Liver (tissue), 9 donors: ENCODE results near the gene ZNF689. TPM values are rescaled to one million over a fixed set of nuclear protein-coding genes. Genes with fewer than 3 reads are reported as not detected.
A peak's percentile ranks its signal among the peaks of the same experiment; 100 is the strongest.

Experiments used
- DNase-seq: peaks from one replicate; pipeline ENCODE4 v3.0.0-alpha.2; 2017; ENCODE audit warnings: low spot score
- H3K27ac ChIP-seq, 2 donors: one replicate each; pipeline ENCODE4 v1.7.0; 2013; ENCODE audit warnings: inconsistent platforms in 2 of 2, low read length in 2 of 2, control low read depth in 1 of 2, low read depth in 1 of 2, mild to moderate bottlenecking in 1 of 2
- H3K27me3 ChIP-seq, 4 donors: one replicate each; pipeline versions ENCODE4 v1.6.1 to v1.7.0; 2013; ENCODE audit warnings: low read length in 3 of 4, inconsistent platforms in 1 of 4, mild to moderate bottlenecking in 1 of 4, moderate library complexity in 1 of 4; ENCODE audit not compliant: control insufficient read depth in 4 of 4, insufficient read depth in 4 of 4
- H3K36me3 ChIP-seq, 4 donors: one replicate each; pipeline versions ENCODE4 v1.6.1 to v1.7.0; 2013; ENCODE audit warnings: low read length in 3 of 4, mild to moderate bottlenecking in 3 of 4, low read depth in 1 of 4, moderate library complexity in 1 of 4; ENCODE audit not compliant: control insufficient read depth in 4 of 4, insufficient read depth in 3 of 4
- H3K4me1 ChIP-seq, 4 donors: one replicate each; pipeline versions ENCODE4 v1.6.1 to v1.7.0; 2013; ENCODE audit warnings: low read length in 3 of 4, mild to moderate bottlenecking in 3 of 4, moderate library complexity in 1 of 4; ENCODE audit not compliant: control insufficient read depth in 4 of 4, insufficient read depth in 4 of 4
- H3K4me3 ChIP-seq, 3 donors: one replicate each; pipeline versions ENCODE4 v1.6.1 to v1.7.0; 2013; ENCODE audit warnings: low read length in 3 of 3, control low read depth in 1 of 3, low read depth in 1 of 3, mild to moderate bottlenecking in 1 of 3
- H3K9ac ChIP-seq, 2 donors: one replicate each; pipeline ENCODE4 v1.7.0; 2013; ENCODE audit warnings: low read length in 2 of 2, mild to moderate bottlenecking in 2 of 2, moderate library complexity in 2 of 2, control low read depth in 1 of 2, low read depth in 1 of 2
- H3K9me3 ChIP-seq, 4 donors: one replicate each; pipeline versions ENCODE4 v1.6.1 to v1.7.0; 2013; ENCODE audit warnings: low read length in 3 of 4; ENCODE audit not compliant: control insufficient read depth in 4 of 4
- ATF3 ChIP-seq: IDR thresholded peaks from 2 replicates; pipeline ENCODE4 v1.6.1; 2016; ENCODE audit warnings: antibody characterized with exemption
- CTCF ChIP-seq: fragments of 150-350 bp; IDR thresholded peaks from 2 replicates; pipeline ENCODE4 v1.5.1; 2017; ENCODE audit warnings: improper control_type of control experiment, low read depth, low read length; ENCODE audit not compliant: missing input control
- EGR1 ChIP-seq, 2 donors: IDR thresholded peaks; 2 replicates each; pipeline ENCODE4 v1.6.1; 2016 to 2018; ENCODE audit warnings: antibody characterized with exemption in 2 of 2, low read depth in 2 of 2
- FOXA1 ChIP-seq: IDR thresholded peaks from 2 replicates; pipeline ENCODE4 v1.6.1; 2016; ENCODE audit warnings: antibody characterized with exemption
- FOXA2 ChIP-seq: IDR thresholded peaks from 2 replicates; pipeline ENCODE4 v1.6.1; 2016; ENCODE audit warnings: antibody characterized with exemption
- GABPA ChIP-seq, 2 donors: IDR thresholded peaks in 1 of 2; conservative IDR thresholded peaks in 1 of 2; 2 replicates each; pipeline ENCODE4 v1.6.1; 2016; ENCODE audit warnings: antibody characterized with exemption in 2 of 2, mild to moderate bottlenecking in 1 of 2, moderate library complexity in 1 of 2
- HNF4A ChIP-seq, 2 donors: conservative IDR thresholded peaks; 2 replicates each; pipeline ENCODE4 v1.6.1; 2016; ENCODE audit warnings: antibody characterized with exemption in 2 of 2, mild to moderate bottlenecking in 2 of 2
- HNF4G ChIP-seq: IDR thresholded peaks from 2 replicates; pipeline ENCODE4 v1.6.1; 2016; ENCODE audit warnings: antibody characterized with exemption
- JUND ChIP-seq, 2 donors: IDR thresholded peaks; 2 replicates each; pipeline ENCODE4 v1.6.1; 2016; ENCODE audit warnings: antibody characterized with exemption in 2 of 2
- MAX ChIP-seq: IDR thresholded peaks from 2 replicates; pipeline ENCODE4 v1.6.1; 2016; ENCODE audit warnings: antibody characterized with exemption
- RAD21 ChIP-seq, 2 donors: IDR thresholded peaks; 2 replicates each; pipeline ENCODE4 v1.6.1; 2016; ENCODE audit warnings: antibody characterized with exemption in 2 of 2, mild to moderate bottlenecking in 2 of 2
- REST ChIP-seq: IDR thresholded peaks from 2 replicates; pipeline ENCODE4 v1.6.1; 2016; ENCODE audit warnings: antibody characterized with exemption, mild to moderate bottlenecking
- RXRA ChIP-seq, 2 donors: IDR thresholded peaks; 2 replicates each; pipeline ENCODE4 v1.6.1; 2017 to 2018; ENCODE audit warnings: antibody characterized with exemption in 2 of 2, mild to moderate bottlenecking in 1 of 2
- SP1 ChIP-seq: IDR thresholded peaks from 2 replicates; pipeline ENCODE4 v1.6.1; 2018; ENCODE audit warnings: antibody characterized with exemption, mild to moderate bottlenecking
- TAF1 ChIP-seq: conservative IDR thresholded peaks from 2 replicates; pipeline ENCODE4 v1.6.1; 2016; ENCODE audit warnings: antibody characterized with exemption, mild to moderate bottlenecking
- YY1 ChIP-seq: IDR thresholded peaks from 2 replicates; pipeline ENCODE4 v1.6.1; 2016; ENCODE audit warnings: antibody characterized with exemption, mild to moderate bottlenecking
- ZBTB33 ChIP-seq: IDR thresholded peaks from 2 replicates; pipeline ENCODE4 v1.6.1; 2016; ENCODE audit warnings: antibody characterized with exemption
- WGBS: extraction: QIAGEN DNeasy Blood & Tissue Kit; methylation state at CpG from one replicate; pipeline ENCODE4 v1.1.7; 2013; 5-methylcytosine and 5-hydroxymethylcytosine counted together
- polyA plus RNA-seq, 2 donors: library from polyadenylated mRNA; stranded (reverse) in 1 of 2; unstranded in 1 of 2; fragments of 200-250 nt in 1 of 2; fragments of >200 nt in 1 of 2; fragmentation: Nextera tagmentation in 1 of 2; extraction: Ambion mirVana in 1 of 2; gene quantifications; one replicate each; pipeline versions ENCODE4 v1.2.1 to v1.2.3, GENCODE V29; 2013 to 2015
- total RNA-seq, 2 donors: library from RNA; depleted of rRNA; stranded (reverse); fragments of >200 nt; gene quantifications; one replicate each; pipeline ENCODE4 v1.2.3, GENCODE V29; 2014
- donor health status: healthy.
- donor health status: healthy.
- donor health status: healthy.
- donor health status: healthy.
- donor health status: healthy.

Gene ZNF689
- total and polyA plus RNA-seq, 4 donors, result 2.6 to 5.8 (median 4.3) TPM

GRCh38 chr16:30636599-30636998, 26.4 kb upstream of the ZNF689 start:
- Histone ChIP-seq H3K27ac (no peak overlapping the region), H3K36me3 (no peaks in the 10 kb centered on the region), H3K9ac (no peak overlapping the region), H3K4me3 (no peak overlapping the region), H3K27me3 (no peaks in the 10 kb centered on the region), H3K9me3 (no peaks in the 10 kb centered on the region), H3K4me1 (peaks cover 2 to 9% (median 6%) of the 10 kb centered on the region in 4 donors)
- TF ChIP-seq HNF4G, result no peak
- no peak for TF ChIP-seq RXRA (IDR thresholded peaks at IDR 0.05)
- no peak for TF ChIP-seq SP1
- TF ChIP-seq EGR1 (IDR thresholded peaks at IDR 0.05; ENCODE audit: low read depth in 2 of 2), result no peak
- TF ChIP-seq FOXA1, result no peak
- TF ChIP-seq ZBTB33, result no peak
- no peak for TF ChIP-seq TAF1
- no peak for TF ChIP-seq YY1
- TF ChIP-seq JUND (IDR thresholded peaks at IDR 0.05), result no peak
- no peak for TF ChIP-seq RAD21 (IDR thresholded peaks at IDR 0.05)
- no peak for TF ChIP-seq CTCF
- no peak for TF ChIP-seq ATF3
- no peak for TF ChIP-seq FOXA2
- TF ChIP-seq GABPA (IDR thresholded peaks at IDR 0.05 in 1 of 2, conservative IDR thresholded peaks at IDR 0.05 in 1 of 2), result no peak
- TF ChIP-seq REST, result no peak
- TF ChIP-seq MAX, result no peak
- no peak for DNase-seq
- 95% methylated on average over 7 of the region's 7 CpGs for WGBS

GRCh38 chr16:30633526-30633925, 23.3 kb upstream of the ZNF689 start:
- peak overlapping the region; percentile 93 to 96 for H3K27ac ChIP-seq
- no peaks in the 10 kb centered on the region for H3K36me3 ChIP-seq
- H3K9me3 ChIP-seq, result no peaks in the 10 kb centered on the region
- 85% methylated on average over 17 of the region's 17 CpGs for WGBS
- H3K4me1 ChIP-seq, result peaks cover 2 to 14% (median 6%) of the 10 kb centered on the region in 4 donors
- H3K27me3 ChIP-seq, result no peaks in the 10 kb centered on the region
- H3K4me3 ChIP-seq, result peak overlapping the region; percentile 51 to 84 (median 67)
- DNase-seq, result no peak
- H3K9ac ChIP-seq, result peak overlapping the region; percentile 58 to 90
- TF ChIP-seq MAX, result no peak
- no peak for TF ChIP-seq JUND (IDR thresholded peaks at IDR 0.05)
- no peak for TF ChIP-seq YY1
- TF ChIP-seq TAF1, result no peak
- TF ChIP-seq RXRA (IDR thresholded peaks at IDR 0.05), result no peak
- TF ChIP-seq HNF4G, result no peak
- no peak for TF ChIP-seq HNF4A (conservative IDR thresholded peaks at IDR 0.05)
- TF ChIP-seq RAD21 (IDR thresholded peaks at IDR 0.05), result no peak
- TF ChIP-seq REST, result no peak
- no peak for TF ChIP-seq SP1
- no peak for TF ChIP-seq GABPA (IDR thresholded peaks at IDR 0.05 in 1 of 2, conservative IDR thresholded peaks at IDR 0.05 in 1 of 2)
- TF ChIP-seq ATF3, result no peak
- TF ChIP-seq EGR1 (IDR thresholded peaks at IDR 0.05; ENCODE audit: low read depth in 2 of 2), result no peak
- TF ChIP-seq FOXA1, result no peak
